ENCODE measurements around the gene ORC2.
A peak's percentile ranks its signal among the peaks of the same experiment; 100 is the strongest.
"Not testable (repeated sequence)": the region's sequence is repeated elsewhere in the genome, so short reads cannot be mapped to it uniquely, and the experiment has no call there.

The ORC2 gene

GRCh38 chr2:200930947-200931626, 32.4 kb downstream of the ORC2 start:
- peak; percentile 27 for DNase-seq (ENCODE audit: low read depth)

GRCh38 chr2:200929334-200930249, 33.9 kb downstream of the ORC2 start:
- no peak for DNase-seq (ENCODE audit: low read depth)

GRCh38 chr2:200922439-200922838, 41.0 kb downstream of the ORC2 start:
- no peak for DNase-seq (ENCODE audit: low read depth)

GRCh38 chr2:200913654-200914053, 49.8 kb downstream of the ORC2 start:
- peak; percentile 47 for DNase-seq (ENCODE audit: low read depth)

GRCh38 chr2:200909958-200910357, 53.5 kb downstream of the ORC2 start:
- no peak for DNase-seq (ENCODE audit: low read depth)

GRCh38 chr2:200905618-200906296, 57.7 kb downstream of the ORC2 start:
- DNase-seq (ENCODE audit: low read depth): peak; percentile 66

- peak; percentile 84 for DNase-seq (ENCODE audit: low read depth)
These were observed 61.9 kb downstream of the ORC2 start for GRCh38 chr2:200901459-200902072.

GRCh38 chr2:200899482-200899881, 64.0 kb downstream of the ORC2 start:
- DNase-seq (ENCODE audit: low read depth): no peak

GRCh38 chr2:200888704-200889625, 74.5 kb downstream of the ORC2 start, which contains the start of the genes NIF3L1 and PPIL3:
TSS of gene NIF3L1 (plus strand) at chr2:200889371. CDS start at chr2:200891944, 2,573 bp downstream.
TSS of gene PPIL3 (minus strand) at chr2:200889077. CDS start at chr2:200887615, 1,462 bp downstream.
- DNase-seq (ENCODE audit: low read depth): peak; percentile 96

- not testable (repeated sequence) for DNase-seq (ENCODE audit: low read depth)
These were observed 81.7 kb downstream of the ORC2 start for GRCh38 chr2:200881715-200882249.

GRCh38 chr2:200878289-200878880, 85.1 kb downstream of the ORC2 start:
- no peak for DNase-seq (ENCODE audit: low read depth)

GRCh38 chr2:200877443-200877842, 86.0 kb downstream of the ORC2 start:
- no peak for DNase-seq (ENCODE audit: low read depth)

GRCh38 chr2:200873560-200873959, 89.9 kb downstream of the ORC2 start:
- DNase-seq (ENCODE audit: low read depth): no peak

- peak; percentile 74 for DNase-seq (ENCODE audit: low read depth)
These were observed 92.3 kb downstream of the ORC2 start for GRCh38 chr2:200871151-200871550.

- no peak for DNase-seq (ENCODE audit: low read depth)
These were observed 94.4 kb downstream of the ORC2 start for GRCh38 chr2:200869014-200869413.

GRCh38 chr2:200864176-200865034, 99.1 kb downstream of the ORC2 start, which contains the start of gene CLK1:
TSS of gene CLK1 (minus strand) at chr2:200864658. CDS start at chr2:200861862, 2,796 bp downstream.
- DNase-seq (ENCODE audit: low read depth): peak; percentile 94

- no peak for DNase-seq (ENCODE audit: low read depth)
These were observed 99.7 kb downstream of the ORC2 start for GRCh38 chr2:200863782-200864175.

GRCh38 chr2:200862532-200863000, 100.9 kb downstream of the ORC2 start:
- DNase-seq (ENCODE audit: low read depth): peak; percentile 39

- no peak for DNase-seq (ENCODE audit: low read depth)
These were observed 101.8 kb downstream of the ORC2 start for GRCh38 chr2:200861617-200862155.
